Kidney (tissue), 14 donors: ENCODE results near the gene TNK2. TPM values are rescaled to one million over a fixed set of nuclear protein-coding genes. Genes with fewer than 3 reads are reported as not detected.
A peak's percentile ranks its signal among the peaks of the same experiment; 100 is the strongest.

Experiments used
- DNase-seq, 5 donors: peaks; one replicate each; pipeline ENCODE4 v3.0.0-alpha.2; 2013 to 2020
- FAIRE-seq: peaks from 2 replicates; lab custom pipeline; 2012; peaks lifted over from hg19 to GRCh38; lab: Jason Lieb, UNC
- H3K27ac ChIP-seq, 2 donors: one replicate each; pipeline ENCODE4 v1.7.0; 2013; ENCODE audit warnings: low read depth in 2 of 2, low read length in 2 of 2, inconsistent platforms in 1 of 2
- H3K27me3 ChIP-seq: one replicate; pipeline ENCODE4 v1.7.1; 2013; ENCODE audit warnings: low read length, inconsistent platforms; ENCODE audit not compliant: control insufficient read depth, insufficient read depth
- H3K36me3 ChIP-seq, 3 donors: one replicate each; pipeline versions ENCODE4 v1.7.0 to v1.7.1; 2013; ENCODE audit warnings: low read length in 3 of 3, control low read depth in 1 of 3, inconsistent platforms in 1 of 3; ENCODE audit not compliant: insufficient read depth in 3 of 3, control insufficient read depth in 2 of 3
- H3K4me1 ChIP-seq, 3 donors: one replicate each; pipeline versions ENCODE4 v1.7.0 to v1.7.1; 2013; ENCODE audit warnings: low read length in 3 of 3, inconsistent platforms in 1 of 3, low read depth in 1 of 3; ENCODE audit not compliant: control insufficient read depth in 2 of 3, insufficient read depth in 2 of 3
- H3K4me3 ChIP-seq, 3 donors: one replicate each; pipeline versions ENCODE4 v1.7.0 to v1.8.1; 2013; ENCODE audit warnings: low read length in 3 of 3, control low read depth in 1 of 3, inconsistent platforms in 1 of 3
- H3K9ac ChIP-seq, 3 donors: one replicate each; pipeline versions ENCODE4 v1.7.0 to v1.7.1; 2013; ENCODE audit warnings: low read length in 3 of 3, control low read depth in 1 of 3, inconsistent platforms in 1 of 3
- H3K9me3 ChIP-seq, 3 donors: one replicate each; pipeline versions ENCODE4 v1.7.0 to v1.7.1; 2013; ENCODE audit warnings: low read length in 3 of 3, control low read depth in 1 of 3, inconsistent platforms in 1 of 3; ENCODE audit not compliant: control insufficient read depth in 2 of 3, insufficient read depth in 1 of 3
- intact Hi-C: fragments of 100-400 bp; cut with DNase I; formaldehyde crosslinking; loops from one replicate; pipeline ENCODE4 v1.11.1; 2022
- polyA plus RNA-seq: library from polyadenylated mRNA; stranded (reverse); fragments of 350-450 nt; fragmentation: Illumina TruSeq; extraction: RNeasy Lipid Tissue Mini Kit (QIAGEN cat#74804); gene quantifications from one replicate; pipeline ENCODE4 v1.2.3, GENCODE V29; 2014; ENCODE audit warnings: low read depth, low replicate concordance; ENCODE audit not compliant: insufficient read depth
- total RNA-seq: library from RNA; stranded (reverse); fragmentation: NEBNext Ultra II Directional; extraction: Animal tissue kit (Norgen Biotek cat#: 25700); gene quantifications from one replicate; pipeline ENCODE4 v1.2.1, GENCODE V29; 2021
- TF ChIP-seq, protein P1 (sequence below): IDR thresholded peaks from 3 replicates; pipeline ENCODE4 v1.5.1; 2012; ENCODE audit warnings: mild to moderate bottlenecking, moderate library complexity, borderline replicate concordance; ENCODE audit not compliant: insufficient read depth; ENCODE audit errors: extremely low read depth
- donor health status: control.
- donor health status: control.
- donor health status: control.
- donor health status: control.
- donor health status: control.
- donor health status: DM: yes; HTN: yes; CAD: no.
- donor health status: Normal renal cell carcinoma (clear cell type).

TNK2 gene
- total and polyA plus RNA-seq, 2 donors from 2014 or later: 14.7 to 42.5 TPM

GRCh38 chr3:195906865-195907683, 1.3 kb downstream of the TNK2 start:
- Histone ChIP-seq H3K27me3 (no peaks in the 10 kb centered on the region), H3K4me3 (peak overlapping the region in 1 of 3 donors; percentile 29), H3K9ac (peak overlapping the region in 1 of 3 donors; percentile 34), H3K4me1 (peaks cover 0 to 22% (median 9%) of the 10 kb centered on the region in 3 donors), H3K9me3 (no peaks in the 10 kb centered on the region), H3K27ac (no peak overlapping the region), H3K36me3 (no peaks in the 10 kb centered on the region)
- FAIRE-seq: no peak
- peak in 1 of 5 donors; percentile 84 for DNase-seq
- intact Hi-C loops: no loop called here
- TF ChIP-seq, protein P1, sequence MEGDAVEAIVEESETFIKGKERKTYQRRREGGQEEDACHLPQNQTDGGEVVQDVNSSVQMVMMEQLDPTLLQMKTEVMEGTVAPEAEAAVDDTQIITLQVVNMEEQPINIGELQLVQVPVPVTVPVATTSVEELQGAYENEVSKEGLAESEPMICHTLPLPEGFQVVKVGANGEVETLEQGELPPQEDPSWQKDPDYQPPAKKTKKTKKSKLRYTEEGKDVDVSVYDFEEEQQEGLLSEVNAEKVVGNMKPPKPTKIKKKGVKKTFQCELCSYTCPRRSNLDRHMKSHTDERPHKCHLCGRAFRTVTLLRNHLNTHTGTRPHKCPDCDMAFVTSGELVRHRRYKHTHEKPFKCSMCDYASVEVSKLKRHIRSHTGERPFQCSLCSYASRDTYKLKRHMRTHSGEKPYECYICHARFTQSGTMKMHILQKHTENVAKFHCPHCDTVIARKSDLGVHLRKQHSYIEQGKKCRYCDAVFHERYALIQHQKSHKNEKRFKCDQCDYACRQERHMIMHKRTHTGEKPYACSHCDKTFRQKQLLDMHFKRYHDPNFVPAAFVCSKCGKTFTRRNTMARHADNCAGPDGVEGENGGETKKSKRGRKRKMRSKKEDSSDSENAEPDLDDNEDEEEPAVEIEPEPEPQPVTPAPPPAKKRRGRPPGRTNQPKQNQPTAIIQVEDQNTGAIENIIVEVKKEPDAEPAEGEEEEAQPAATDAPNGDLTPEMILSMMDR: no peak

DNA sequence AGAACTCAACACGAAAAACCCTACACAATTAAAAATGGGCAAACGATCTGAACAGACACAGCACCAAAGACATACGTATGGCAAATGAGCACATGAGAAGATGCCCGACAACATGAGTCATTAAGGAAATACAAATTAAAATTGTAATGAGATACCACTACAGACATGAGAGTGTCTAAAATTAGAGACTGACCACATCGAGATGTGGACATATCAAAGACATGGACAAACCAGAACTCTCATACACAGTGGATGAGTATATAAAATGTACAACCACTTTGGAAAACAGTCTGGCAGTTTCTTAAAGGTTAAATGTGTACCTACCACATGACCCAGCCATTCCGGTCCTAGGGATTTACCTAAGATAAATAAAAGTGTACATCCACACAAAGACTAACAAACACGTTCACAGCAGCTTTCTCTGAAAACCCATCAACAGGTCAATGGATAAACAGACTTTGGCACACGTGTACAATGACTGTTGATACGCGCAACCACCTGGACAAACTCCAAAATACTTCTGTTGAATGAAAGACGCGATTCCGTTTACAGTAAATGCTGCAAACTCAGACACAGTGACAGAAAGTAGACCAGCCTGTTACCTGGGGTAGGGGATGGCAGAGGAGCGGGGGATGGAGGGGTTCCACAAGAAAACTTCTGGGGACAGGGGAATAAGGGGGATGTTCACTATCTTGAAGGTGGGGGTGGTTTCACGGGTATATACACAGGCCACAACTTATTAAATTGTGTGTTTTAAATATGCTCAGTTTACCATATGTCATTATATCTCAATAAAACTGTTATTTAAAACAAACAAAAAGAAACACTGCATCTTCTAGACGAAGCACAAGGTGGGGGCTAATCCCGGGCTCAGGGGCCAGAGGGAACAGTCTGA, 2.1 kb downstream of the TNK2 start:
- intact Hi-C loops: no loop called here
- H3K9me3 ChIP-seq: no peaks in the 10 kb centered on the region
- FAIRE-seq (no peak), DNase-seq (no peak)
- no peak overlapping the region for H3K9ac ChIP-seq
- no peak overlapping the region for H3K27ac ChIP-seq
- no peaks in the 10 kb centered on the region for H3K27me3 ChIP-seq
- peaks cover 0 to 22% (median 9%) of the 10 kb centered on the region in 3 donors for H3K4me1 ChIP-seq
- no peaks in the 10 kb centered on the region for H3K36me3 ChIP-seq
- peak overlapping the region in 1 of 3 donors; percentile 29 for H3K4me3 ChIP-seq
- TF ChIP-seq, protein P1: no peak

GRCh38 chr3:195904368-195904767, 4.0 kb downstream of the TNK2 start:
- Histone ChIP-seq H3K27ac (no peak overlapping the region), H3K9me3 (no peaks in the 10 kb centered on the region), H3K4me1 (peaks cover 0 to 18% (median 9%) of the 10 kb centered on the region in 3 donors), H3K4me3 (no peak overlapping the region), H3K36me3 (no peaks in the 10 kb centered on the region), H3K27me3 (no peaks in the 10 kb centered on the region), H3K9ac (no peak overlapping the region)
- no peak for DNase-seq
- intact Hi-C loops: no loop called here
- no peak for FAIRE-seq
- TF ChIP-seq, protein P1: no peak
